Neutrophil (primary cell): Measurements from ENCODE around the gene KIF5B.

ENCODE experiments used
- H3K27ac ChIP-seq: fragments of 200-600 bp; sonication (generic); 2 replicates; pipeline ENCODE4 v1.5.1; 2016; ENCODE audit warnings: mild to moderate bottlenecking, moderate library complexity
- H3K27me3 ChIP-seq: fragments of 200-600 bp; sonication (generic); 2 replicates; pipeline ENCODE4 v1.6.0; 2016; ENCODE audit warnings: mild to moderate bottlenecking
- H3K36me3 ChIP-seq: fragments of 200-600 bp; sonication (generic); 2 replicates; pipeline ENCODE4 v1.5.1; 2017
- H3K4me1 ChIP-seq, 2 experiments: fragments of 200-600 bp in 1 of 2; sonication (generic) in 1 of 2; 1 replicate in 1 of 2; 2 replicates in 1 of 2; pipeline versions ENCODE4 v1.5.1 to v1.6.1; 2013 to 2016; ENCODE audit warnings: low read depth in 1 of 2, low read length in 1 of 2, mild to moderate bottlenecking in 1 of 2, moderate library complexity in 1 of 2; ENCODE audit not compliant: control insufficient read depth in 1 of 2, insufficient read depth in 1 of 2
- H3K4me3 ChIP-seq, 2 experiments: fragments of 200-600 bp in 1 of 2; sonication (generic) in 1 of 2; 1 replicate in 1 of 2; 2 replicates in 1 of 2; pipeline ENCODE4 v1.5.1; 2013 to 2016; ENCODE audit warnings: low read depth in 1 of 2, low read length in 1 of 2, mild to moderate bottlenecking in 1 of 2, moderate library complexity in 1 of 2
- H3K9me3 ChIP-seq: fragments of 200-600 bp; sonication (generic); 2 replicates; pipeline ENCODE4 v1.5.1; 2016
- CTCF ChIP-seq: fragments of 200-600 bp; sonication (generic); IDR thresholded peaks from 2 replicates; pipeline ENCODE4 v1.5.1; 2016; ENCODE audit warnings: antibody characterized with exemption

KIF5B gene

GRCh38 chr10:32028710-32029109, 27.5 kb downstream of the KIF5B start:
- no peak overlapping the region for H3K4me3 ChIP-seq
- peaks cover 86% of the 10 kb centered on the region for H3K36me3 ChIP-seq
- TF ChIP-seq CTCF, result no peak
- H3K4me1 ChIP-seq, result peaks cover 52 to 54% of the 10 kb centered on the region in 2 experiments
- H3K27ac ChIP-seq, result peak overlapping the region; percentile 1
- H3K9me3 ChIP-seq, result no peaks in the 10 kb centered on the region
- H3K27me3 ChIP-seq, result no peaks in the 10 kb centered on the region

- Histone ChIP-seq H3K36me3 (peaks cover 79% of the 10 kb centered on the region), H3K27me3 (no peaks in the 10 kb centered on the region), H3K4me1 (no peaks in the 10 kb centered on the region), H3K27ac (peak overlapping the region; percentile 28), H3K4me3 (no peak overlapping the region), H3K9me3 (no peaks in the 10 kb centered on the region)
- TF ChIP-seq CTCF, result no peak
These were observed 33.0 kb downstream of the KIF5B start for GRCh38 chr10:32023264-32023663.

GRCh38 chr10:32017044-32017443, 39.2 kb downstream of the KIF5B start:
- Histone ChIP-seq H3K27me3 (no peaks in the 10 kb centered on the region), H3K9me3 (no peaks in the 10 kb centered on the region), H3K4me1 (no peaks in the 10 kb centered on the region), H3K36me3 (peaks cover 100% of the 10 kb centered on the region), H3K27ac (no peak overlapping the region), H3K4me3 (no peak overlapping the region)
- TF ChIP-seq CTCF, result no peak

- no peak for TF ChIP-seq CTCF
- no peaks in the 10 kb centered on the region for H3K9me3 ChIP-seq
- H3K4me3 ChIP-seq, result no peak overlapping the region
- H3K27ac ChIP-seq, result no peak overlapping the region
- H3K4me1 ChIP-seq, result no peaks in the 10 kb centered on the region
- H3K27me3 ChIP-seq, result no peaks in the 10 kb centered on the region
- H3K36me3 ChIP-seq, result peaks cover 100% of the 10 kb centered on the region
These were observed 40.8 kb downstream of the KIF5B start for GRCh38 chr10:32015386-32015785.

GRCh38 chr10:32007026-32007425, 49.2 kb downstream of the KIF5B start:
- Histone ChIP-seq H3K27ac (no peak overlapping the region), H3K4me3 (no peak overlapping the region), H3K4me1 (peaks cover 3 to 5% of the 10 kb centered on the region in 2 experiments), H3K9me3 (no peaks in the 10 kb centered on the region), H3K36me3 (peaks cover 39% of the 10 kb centered on the region), H3K27me3 (no peaks in the 10 kb centered on the region)
- TF ChIP-seq CTCF, result no peak

GRCh38 chr10:32005050-32005449, 51.2 kb downstream of the KIF5B start:
- Histone ChIP-seq H3K9me3 (no peaks in the 10 kb centered on the region), H3K36me3 (peaks cover 19% of the 10 kb centered on the region), H3K4me1 (peaks cover 3 to 5% of the 10 kb centered on the region in 2 experiments), H3K4me3 (no peak overlapping the region), H3K27me3 (no peaks in the 10 kb centered on the region), H3K27ac (no peak overlapping the region)
- no peak for TF ChIP-seq CTCF
